AG09309 (cell line): Measurements from ENCODE around the gene RFFL.
"Not testable (repeated sequence)": the region's sequence is repeated elsewhere in the genome, so short reads cannot be mapped to it uniquely, and the experiment has no call there.

ENCODE experiments used
- DNase-seq: peaks from one replicate; pipeline ENCODE4 v3.0.0-alpha.2; 2010; ENCODE audit warnings: low read depth
- H3K4me3 ChIP-seq: 2 replicates; pipeline ENCODE4 v1.5.1; 2011; ENCODE audit warnings: mild to moderate bottlenecking, low read depth, low read length, moderate library complexity; ENCODE audit not compliant: control insufficient read depth
- CTCF ChIP-seq: IDR thresholded peaks from 2 replicates; pipeline ENCODE4 v1.5.1; 2011; ENCODE audit warnings: mild to moderate bottlenecking, low read depth, low read length, inconsistent platforms; ENCODE audit not compliant: insufficient read depth, control insufficient read depth; ENCODE audit errors: missing control alignments

RFFL gene

GRCh38 chr17:35041390-35041789, 22.1 kb downstream of the RFFL start:
- DNase-seq: no peak
- H3K4me3 ChIP-seq: no peak overlapping the region
- TF ChIP-seq CTCF: no peak

DNA sequence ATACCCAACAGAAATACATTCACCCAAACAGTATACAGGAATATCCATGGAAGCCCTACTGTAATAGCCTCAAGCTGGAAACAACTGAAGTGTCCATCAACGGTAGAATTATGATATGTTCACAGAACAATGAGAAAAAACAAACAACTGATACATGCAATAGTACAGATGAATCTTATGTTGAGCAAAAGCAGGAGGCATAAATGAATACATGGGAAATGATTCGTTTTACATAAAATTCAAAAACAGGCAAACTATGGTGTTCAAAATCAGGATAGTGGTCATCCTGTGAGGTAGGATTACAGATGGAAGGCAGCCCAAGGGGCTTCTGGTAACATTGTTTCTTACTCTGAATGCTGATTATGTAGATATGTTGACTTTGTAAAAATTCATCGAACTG, 25.1 kb downstream of the RFFL start:
- TF ChIP-seq CTCF: no peak
- no peak for DNase-seq
- no peak overlapping the region for H3K4me3 ChIP-seq

- TF ChIP-seq CTCF: no peak
- no peak for DNase-seq
- no peak overlapping the region for H3K4me3 ChIP-seq
These were observed 32.7 kb downstream of the RFFL start for GRCh38 chr17:35030780-35031179.

GRCh38 chr17:35028531-35029262, 34.8 kb downstream of the RFFL start:
- TF ChIP-seq CTCF: no peak
- no peak for DNase-seq
- no peak overlapping the region for H3K4me3 ChIP-seq

- not testable (repeated sequence) for H3K4me3 ChIP-seq, DNase-seq
These were observed 35.4 kb downstream of the RFFL start for GRCh38 chr17:35028097-35028496.

- DNase-seq: no peak
- H3K4me3 ChIP-seq: no peak overlapping the region
- no peak for TF ChIP-seq CTCF
These were observed 38.0 kb downstream of the RFFL start for GRCh38 chr17:35025541-35025940.

DNA sequence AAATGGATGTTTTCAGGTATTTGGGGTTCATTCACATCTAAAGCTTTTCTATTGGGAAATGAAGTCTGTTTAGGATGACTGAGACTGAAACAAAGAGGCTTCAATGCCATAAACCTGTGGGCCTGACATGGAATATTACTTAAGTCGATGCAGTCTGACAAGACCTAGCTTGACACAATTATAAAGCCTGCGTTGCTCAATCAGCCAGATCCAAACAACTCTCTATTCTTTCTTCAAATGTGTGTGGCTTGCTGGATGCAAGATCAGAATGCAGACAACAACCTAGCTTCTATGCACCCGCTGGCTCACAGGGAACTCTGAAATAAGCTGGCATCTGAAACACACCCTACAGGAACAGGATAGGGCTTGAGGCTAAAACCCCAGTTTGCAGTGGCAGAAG, 40.0 kb downstream of the RFFL start:
- H3K4me3 ChIP-seq: no peak overlapping the region
- TF ChIP-seq CTCF: no peak
- DNase-seq: no peak
